K562 (cell line): ENCODE results near the gene KIF6. TPM values are rescaled to one million over a fixed set of nuclear protein-coding genes. Genes with fewer than 3 reads are reported as not detected.

Experiments
- ATAC-seq: fragments of 200-7000 bp; cut with Tn5 transposase; 3 replicates; pipeline ENCODE4 v1.9.1; 2020; ENCODE audit warnings: moderate library complexity
- BruUV-seq: library from RNA; stranded (reverse); fragments of 400-500 nt; replicated peaks from 2 replicates; lab custom pipeline; 2021; lab: Mats Ljungman, UMichigan
- CTCF ChIA-PET: fragments of 300-600 bp; formaldehyde crosslinking; extraction: SDS; loops from one replicate; lab custom pipeline; 2021; ENCODE audit warnings: low intra/inter-chr PET ratio; lab: Yijun Ruan, JAX
- POLR2A ChIA-PET: fragments of 300-600, 350-650 bp; sonication (Branson Sonifier 250); formaldehyde crosslinking; extraction: SDS; loops from one replicate; lab custom pipeline; 2021; ENCODE audit warnings: antibody characterized with exemption, inconsistent platforms; lab: Yijun Ruan, JAX
- DNase-seq, 4 experiments: peaks; one replicate each; pipeline versions ENCODE4 v3.0.0 to v3.0.0-alpha.2; 2011 to 2018; ENCODE audit warnings: low spot score in 3 of 4, mixed read lengths in 3 of 4; ENCODE audit errors: extremely low read depth in 1 of 4
- FAIRE-seq: peaks from 2 replicates; lab custom pipeline; 2011; peaks lifted over from hg19 to GRCh38; lab: Jason Lieb, UNC
- H2AFZ ChIP-seq: 2 replicates; pipeline ENCODE4 v1.6.0; 2011; ENCODE audit warnings: low read depth, low read length, control low read depth, inconsistent platforms
- H3K27ac ChIP-seq: fragments of 200-600 bp; 3 replicates; pipeline ENCODE4 v1.8.0; 2011; ENCODE audit warnings: low read depth, mild to moderate bottlenecking, control low read depth, inconsistent platforms, low read length, moderate library complexity, mixed read lengths; ENCODE audit errors: extremely low read depth
- H3K27me3 ChIP-seq, 2 experiments: fragments of 300-600 bp in 1 of 2; 2 replicates in 1 of 2; 3 replicates in 1 of 2; pipeline versions ENCODE4 v1.6.0 to v1.8.0; 2011; ENCODE audit warnings: inconsistent platforms in 2 of 2, low read length in 2 of 2, mild to moderate bottlenecking in 1 of 2, mixed read lengths in 1 of 2, moderate library complexity in 1 of 2; ENCODE audit not compliant: control insufficient read depth in 2 of 2, insufficient read depth in 2 of 2
- H3K36me3 ChIP-seq: fragments of 300-600 bp; 3 replicates; pipeline ENCODE4 v1.8.0; 2011; ENCODE audit warnings: mild to moderate bottlenecking, low read length, inconsistent platforms; ENCODE audit not compliant: control insufficient read depth, insufficient read depth
- H3K4me1 ChIP-seq, 2 experiments: fragments of 200-600 bp in 1 of 2; replicated peaks in 1 of 2; 2 replicates in 1 of 2; 3 replicates in 1 of 2; pipeline versions ENCODE4 v1.5.1 to v1.8.0; 2011; ENCODE audit warnings: inconsistent platforms in 2 of 2, low read length in 2 of 2, mild to moderate bottlenecking in 1 of 2, mixed read lengths in 1 of 2, moderate library complexity in 1 of 2; ENCODE audit not compliant: control insufficient read depth in 2 of 2, insufficient read depth in 2 of 2
- H3K4me2 ChIP-seq: 2 replicates; pipeline ENCODE4 v1.6.1; 2011; ENCODE audit warnings: low read length, control low read depth, inconsistent platforms, mixed read lengths; ENCODE audit not compliant: insufficient read depth
- H3K4me3 ChIP-seq: fragments of 200-600 bp; sonication (generic), shearing (Covaris generic); 2 replicates; pipeline ENCODE4 v1.5.1; 2016; ENCODE audit warnings: control low read depth, inconsistent platforms
- H3K79me2 ChIP-seq: fragments of 200-600 bp; 3 replicates; pipeline ENCODE4 v1.8.0; 2011; ENCODE audit warnings: low read length, inconsistent platforms; ENCODE audit not compliant: control insufficient read depth, insufficient read depth
- H3K9ac ChIP-seq, 2 experiments: 2 replicates each; pipeline versions ENCODE4 v1.6.0 to v1.6.1; 2011; ENCODE audit warnings: low read depth in 2 of 2, low read length in 2 of 2, control low read depth in 1 of 2, inconsistent platforms in 1 of 2, mild to moderate bottlenecking in 1 of 2, mixed read lengths in 1 of 2; ENCODE audit not compliant: insufficient read depth in 1 of 2
- H3K9me1 ChIP-seq: one replicate; pipeline ENCODE4 v1.6.0; 2011; ENCODE audit warnings: inconsistent platforms, mild to moderate bottlenecking, low read length, moderate library complexity; ENCODE audit not compliant: control insufficient read depth, insufficient read depth
- H3K9me3 ChIP-seq: replicated peaks from 2 replicates; pipeline ENCODE4 v1.5.1; 2011; ENCODE audit warnings: low read depth, low read length, inconsistent platforms; ENCODE audit not compliant: control insufficient read depth, insufficient read depth
- H4K20me1 ChIP-seq: replicated peaks from 2 replicates; pipeline ENCODE4 v1.6.1; 2011; ENCODE audit warnings: low read length, inconsistent platforms, mixed read lengths; ENCODE audit not compliant: control insufficient read depth, insufficient read depth
- DACH1 ChIP-seq: fragments of 450-650 bp; IDR thresholded peaks from 2 replicates; pipeline ENCODE4 v1.6.1; 2018; ENCODE audit not compliant: partially characterized antibody
- MECOM ChIP-seq: fragments of 250-450 bp; sonication (Bioruptor Pico); IDR thresholded peaks from 2 replicates; pipeline ENCODE4 v1.8.0; 2022; ENCODE audit warnings: inconsistent platforms
- NCOA4 ChIP-seq: fragments of 450-650 bp; IDR thresholded peaks from 2 replicates; pipeline ENCODE4 v1.6.1; 2018; ENCODE audit warnings: mild to moderate bottlenecking; ENCODE audit not compliant: partially characterized antibody
- NFATC3 ChIP-seq: fragments of 450-650 bp; IDR thresholded peaks from 2 replicates; pipeline ENCODE4 v1.6.1; 2017; ENCODE audit warnings: mild to moderate bottlenecking
- NFIC ChIP-seq: fragments of 450-650 bp; IDR thresholded peaks from 2 replicates; pipeline ENCODE4 v1.6.1; 2017; ENCODE audit warnings: mild to moderate bottlenecking, inconsistent platforms
- NFRKB ChIP-seq: fragments of 450-650 bp; IDR thresholded peaks from 2 replicates; pipeline ENCODE4 v1.6.1; 2016; ENCODE audit warnings: low read depth
- TARDBP ChIP-seq: fragments of 450-650 bp; IDR thresholded peaks from 2 replicates; pipeline ENCODE4 v1.6.1; 2016
- TEAD1 ChIP-seq, 2 experiments: fragments of 450-650 bp in 1 of 2; sonication (generic) in 1 of 2; formaldehyde crosslinking; IDR thresholded peaks; 2 replicates each; pipeline versions ENCODE4 v1.4.0 to v1.8.0; 2020 to 2022; ENCODE audit warnings: mild to moderate bottlenecking in 2 of 2, missing genetic modification reagents in 1 of 2
- WGBS: fragments of 100-300 bp; shearing (Covaris generic); methylation state at CpG from one replicate; pipeline ENCODE4 v1.1.6; 2016; ENCODE audit warnings: low coverage, mixed read lengths; ENCODE audit not compliant: insufficient coverage; ENCODE audit errors: missing lambda C conversion rate; 5-methylcytosine and 5-hydroxymethylcytosine counted together
- in situ Hi-C: fragments of 300-500 bp; cut with MboI; formaldehyde crosslinking; loops from 4 replicates; pipeline ENCODE4 v1.15.0; 2018; ENCODE audit warnings: inconsistent platforms, mixed read lengths
- intact Hi-C: fragments of 100-400 bp; cut with micrococcal nuclease; formaldehyde crosslinking; loops from 2 replicates; pipeline ENCODE4 v1.14.2; 2022
- polyA plus RNA-seq, 8 experiments: library from polyadenylated mRNA; depleted of rRNA in 4 of 8; stranded (reverse) in 5 of 8; unstranded in 3 of 8; fragments of >200 nt; fragmentation: Nextera tagmentation in 2 of 8; fragmentation: Illumina TruSeq in 1 of 8; extraction: Ambion mirVana in 2 of 8; extraction: Trizol in 1 of 8; gene quantifications; 2 replicates each; pipeline versions ENCODE4 v1.2.1 to v1.2.3, GENCODE V29; 2011 to 2014; ENCODE audit warnings: inconsistent platforms in 1 of 8, missing spikeins in 1 of 8
- total RNA-seq, 7 experiments: library from RNA; depleted of rRNA in 6 of 7; stranded (reverse); fragments of >200 nt in 6 of 7; fragmentation: Illumina TruSeq in 2 of 7; extraction: Trizol in 2 of 7; gene quantifications; 2 replicates each; pipeline versions ENCODE4 v1.2.1 to v1.2.3, GENCODE V29; 2011 to 2021; ENCODE audit warnings: low replicate concordance in 1 of 7

KIF6 gene
- total and polyA plus RNA-seq, 9 of the 15 experiments (the other 6 are each of a cell fraction or from before 2014, with no cell fraction given): not detected

DNA sequence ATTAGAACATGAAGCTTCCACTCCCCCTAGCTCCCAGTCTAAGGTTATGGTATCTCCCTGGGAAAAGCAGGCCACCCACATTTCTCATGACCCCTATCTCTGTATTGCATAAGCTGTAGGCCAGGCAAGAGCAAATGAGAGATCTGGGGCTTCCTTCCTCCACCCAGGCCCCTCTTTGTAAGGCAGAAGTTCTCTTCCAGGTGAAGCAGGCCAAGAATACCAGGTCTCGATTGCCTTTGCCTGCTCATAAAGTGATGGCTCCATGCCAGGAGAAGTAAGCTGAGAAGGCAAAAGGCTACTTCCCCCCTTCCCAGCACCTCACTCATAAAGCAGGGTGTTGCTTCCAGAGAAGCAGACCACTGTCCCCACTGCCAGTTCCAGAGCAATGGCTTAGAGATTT is 258.6 kb downstream of the KIF6 start:
- Histone ChIP-seq H3K4me1 (no peaks in the 10 kb centered on the region), H2AFZ (no peak overlapping the region), H3K27me3 (no peaks in the 10 kb centered on the region; a peak in 1 of 5 replicates), H4K20me1 (no peaks in the 10 kb centered on the region), H3K4me3 (no peak overlapping the region), H3K9ac (no peak overlapping the region), H3K36me3 (no peaks in the 10 kb centered on the region), H3K27ac (no peak overlapping the region), H3K9me1 (no peaks in the 10 kb centered on the region), H3K79me2 (no peaks in the 10 kb centered on the region), H3K9me3 (no peaks in the 10 kb centered on the region), H3K4me2 (no peak overlapping the region)
- in situ Hi-C loops (no loop called here), intact Hi-C loops (no loop called here)
- WGBS: 0% methylated on average over 1 of the region's 1 CpG
- POLR2A ChIA-PET: interaction anchor here (0.6 kb wide), 1 partner anchor 9 kb away, joined by 3 read pairs; no protein-coding TSS in a partner anchor
- no TSS peak for BruUV-seq
- no peak for DNase-seq
- FAIRE-seq: no peak
- CTCF ChIA-PET: no interaction called here
- ATAC-seq: no peak
- TF ChIP-seq NFIC: peak; percentile 22
- no peak for TF ChIP-seq DACH1
- TF ChIP-seq TEAD1 (CRISPR knock-in tag; IDR thresholded peaks at IDR 0.05): no peak
- TF ChIP-seq, all 486 proteins: peak for 1

DNA sequence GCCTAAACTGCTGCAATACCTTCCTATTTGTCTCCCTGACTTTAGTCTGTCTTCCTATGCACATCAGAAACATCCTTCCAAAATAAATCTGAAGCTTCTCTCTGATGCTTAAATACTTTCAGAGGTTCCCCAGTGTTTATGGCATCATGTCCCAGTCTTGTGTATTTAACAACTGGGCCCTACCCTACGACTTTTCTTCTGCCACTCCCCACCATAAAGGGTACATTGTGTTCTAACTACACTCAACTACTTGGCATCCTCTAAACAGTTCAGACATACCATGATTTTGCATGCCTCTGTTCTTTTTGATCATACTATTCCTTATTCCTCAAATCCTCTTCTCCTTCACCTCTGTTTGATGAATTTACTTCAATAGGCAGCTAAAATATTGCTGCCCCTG is 259.7 kb downstream of the KIF6 start:
- no peak overlapping the region for H3K27ac ChIP-seq
- H3K79me2 ChIP-seq: no peaks in the 10 kb centered on the region
- intact Hi-C loops (no loop called here), in situ Hi-C loops (no loop called here)
- POLR2A ChIA-PET: interaction anchor here (0.7 to 1.2 kb wide), 2 partner anchors 24 to 75 kb away, joined by 3 to 4 read pairs; no protein-coding TSS in a partner anchor
- no peaks in the 10 kb centered on the region for H3K9me1 ChIP-seq
- no peak for TF ChIP-seq NFATC3
- TF ChIP-seq MECOM (CRISPR knock-in tag): no peak
- TF ChIP-seq TARDBP: no peak
- TF ChIP-seq NCOA4: no peak
- no peak for TF ChIP-seq NFRKB
- H3K9me3 ChIP-seq: no peaks in the 10 kb centered on the region
- H3K4me1 ChIP-seq: no peaks in the 10 kb centered on the region
- H3K9ac ChIP-seq: no peak overlapping the region
- H2AFZ ChIP-seq: no peak overlapping the region
- DNase-seq (no peak), FAIRE-seq (no peak), ATAC-seq (no peak)
- 0% methylated on average over 1 of the region's 1 CpG for WGBS
- CTCF ChIA-PET: no interaction called here
- no peak overlapping the region for H3K4me2 ChIP-seq
- no peaks in the 10 kb centered on the region for H3K36me3 ChIP-seq
- BruUV-seq: no TSS peak
- H4K20me1 ChIP-seq: no peaks in the 10 kb centered on the region
- H3K27me3 ChIP-seq: no peaks in the 10 kb centered on the region
- H3K4me3 ChIP-seq: no peak overlapping the region
